NCI-H2196 (cell line): ENCODE measurements around the gene TYW1.
"Not testable (repeated sequence)": the region's sequence is repeated elsewhere in the genome, so short reads cannot be mapped to it uniquely, and the experiment has no call there.

Source experiments
- DNase-seq: peaks from one replicate; lab custom pipeline; 2025; ENCODE audit not compliant: unreplicated experiment; lab: John Stamatoyannopoulos, UW

TYW1 gene

GRCh38 chr7:67045496-67045995 lies 48.9 kb downstream of the TYW1 start:
- DNase-seq, result no peak

GRCh38 chr7:67046819-67047218 lies 50.2 kb downstream of the TYW1 start:
- DNase-seq, result not testable (repeated sequence)

- DNase-seq, result not testable (repeated sequence)
Measured at GRCh38 chr7:67049908-67050307, 53.3 kb downstream of the TYW1 start.

GRCh38 chr7:67052161-67052560 lies 55.5 kb downstream of the TYW1 start:
- not testable (repeated sequence) for DNase-seq

GRCh38 chr7:67056683-67057082 lies 60.0 kb downstream of the TYW1 start:
- no peak for DNase-seq

- not testable (repeated sequence) for DNase-seq
Measured at GRCh38 chr7:67061321-67061720, 64.7 kb downstream of the TYW1 start.

GRCh38 chr7:67062802-67063201 lies 66.2 kb downstream of the TYW1 start:
- DNase-seq, result not testable (repeated sequence)

GRCh38 chr7:67066950-67067622 lies 70.5 kb downstream of the TYW1 start:
- DNase-seq, result not testable (repeated sequence)

GRCh38 chr7:67076120-67076519 lies 79.5 kb downstream of the TYW1 start:
- not testable (repeated sequence) for DNase-seq

GRCh38 chr7:67082880-67083279 lies 86.2 kb downstream of the TYW1 start:
- not testable (repeated sequence) for DNase-seq

- DNase-seq, result not testable (repeated sequence)
Measured at GRCh38 chr7:67089261-67089660, 92.6 kb downstream of the TYW1 start.

GRCh38 chr7:67091053-67091452 lies 94.4 kb downstream of the TYW1 start:
- DNase-seq, result not testable (repeated sequence)

- not testable (repeated sequence) for DNase-seq
Measured at GRCh38 chr7:67098031-67098430, 101.4 kb downstream of the TYW1 start.

- DNase-seq, result not testable (repeated sequence)
Measured at GRCh38 chr7:67099406-67099805, 102.8 kb downstream of the TYW1 start.

- not testable (repeated sequence) for DNase-seq
Measured at GRCh38 chr7:67100038-67100437, 103.4 kb downstream of the TYW1 start.

GRCh38 chr7:67100956-67101361 lies 104.3 kb downstream of the TYW1 start:
- no peak for DNase-seq

- not testable (repeated sequence) for DNase-seq
Measured at GRCh38 chr7:67104937-67105336, 108.3 kb downstream of the TYW1 start.

GRCh38 chr7:67105377-67105776 lies 108.7 kb downstream of the TYW1 start:
- DNase-seq, result no peak

GRCh38 chr7:67106255-67106654 lies 109.6 kb downstream of the TYW1 start:
- DNase-seq, result not testable (repeated sequence)

- DNase-seq, result not testable (repeated sequence)
Measured at GRCh38 chr7:67111342-67111741, 114.7 kb downstream of the TYW1 start.

GRCh38 chr7:67114483-67115246 lies 118.0 kb downstream of the TYW1 start:
- not testable (repeated sequence) for DNase-seq

- not testable (repeated sequence) for DNase-seq
Measured at GRCh38 chr7:67120491-67120890, 123.9 kb downstream of the TYW1 start.
